Epidermal melanocyte (primary cell): Measurements from ENCODE around the gene RYR1.
"Not testable (repeated sequence)": the region's sequence is repeated elsewhere in the genome, so short reads cannot be mapped to it uniquely, and the experiment has no call there.

Experiments
- DNase-seq: peaks from one replicate; pipeline ENCODE4 v3.0.0; 2011; ENCODE audit warnings: low spot score; ENCODE audit not compliant: insufficient read length

The RYR1 gene

DNA sequence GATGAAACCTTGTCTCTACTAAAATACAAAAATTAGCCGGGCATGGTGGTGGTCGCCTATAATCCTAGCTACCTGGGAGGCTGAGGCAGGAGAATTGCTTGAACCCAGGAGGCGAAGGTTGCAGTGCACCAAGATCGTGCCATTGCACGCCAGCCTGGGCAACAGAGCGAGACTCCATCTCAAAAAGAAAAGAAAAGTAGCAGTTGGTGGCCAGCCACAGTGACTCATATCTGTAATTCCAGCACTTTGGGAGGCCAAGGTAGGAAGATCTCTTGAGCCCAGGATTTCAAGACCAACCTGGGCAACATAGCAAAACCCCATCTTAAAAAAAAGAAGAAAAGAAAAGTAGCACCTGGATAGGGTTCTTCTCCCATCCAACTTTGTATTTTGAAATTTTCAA, 79.7 kb downstream of the RYR1 start:
- DNase-seq = not testable (repeated sequence)

DNA sequence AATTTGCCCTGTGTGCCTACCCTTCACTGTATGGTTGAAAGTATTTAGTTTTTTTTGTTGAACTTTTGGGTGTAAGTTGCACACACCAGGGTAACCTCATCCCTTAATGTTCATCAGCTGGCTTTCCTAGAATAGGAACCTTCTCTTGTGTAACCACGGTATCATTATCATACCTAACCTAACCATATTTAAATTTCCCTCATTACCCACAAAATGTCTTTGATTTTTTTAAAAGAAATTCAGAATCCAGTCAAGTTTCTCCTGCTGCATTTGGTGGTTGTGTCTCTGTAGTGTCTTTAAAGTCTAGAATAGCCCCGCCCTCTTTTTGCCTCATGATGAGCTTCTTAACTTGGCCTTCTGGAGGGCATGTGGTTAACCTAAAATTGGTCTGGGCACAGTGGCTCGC, 80.3 kb downstream of the RYR1 start:
- no peak for DNase-seq

GRCh38 chr19:38514812-38515633, 81.5 kb downstream of the RYR1 start:
- peak; percentile 83 for DNase-seq

GRCh38 chr19:38515896-38516295, 82.4 kb downstream of the RYR1 start:
- no peak for DNase-seq

- DNase-seq = no peak
These were observed 83.3 kb downstream of the RYR1 start for GRCh38 chr19:38516802-38517201.

GRCh38 chr19:38517321-38517720, 83.8 kb downstream of the RYR1 start:
- no peak for DNase-seq

GRCh38 chr19:38517980-38518379, 84.5 kb downstream of the RYR1 start:
- DNase-seq = not testable (repeated sequence)

DNA sequence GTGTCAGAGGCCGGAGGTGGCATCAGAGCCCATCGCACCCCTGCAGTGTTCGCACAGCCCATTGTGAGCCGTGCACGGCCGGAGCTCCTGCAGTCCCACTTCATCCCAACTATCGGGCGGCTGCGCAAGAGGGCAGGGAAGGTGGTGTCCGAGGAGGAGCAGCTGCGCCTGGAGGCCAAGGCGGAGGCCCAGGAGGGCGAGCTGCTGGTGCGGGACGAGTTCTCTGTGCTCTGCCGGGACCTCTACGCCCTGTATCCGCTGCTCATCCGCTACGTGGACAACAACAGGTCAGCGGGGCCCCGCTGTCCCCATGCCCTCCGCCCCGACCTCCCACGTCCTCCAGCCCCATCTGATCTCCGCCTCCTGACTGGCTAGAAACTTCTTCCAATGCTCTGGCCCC, 85.7 kb downstream of the RYR1 start:
- no peak for DNase-seq

- no peak for DNase-seq
These were observed 86.5 kb downstream of the RYR1 start for GRCh38 chr19:38519988-38520387.

GRCh38 chr19:38522915-38523314, 89.4 kb downstream of the RYR1 start:
- DNase-seq = no peak

DNA sequence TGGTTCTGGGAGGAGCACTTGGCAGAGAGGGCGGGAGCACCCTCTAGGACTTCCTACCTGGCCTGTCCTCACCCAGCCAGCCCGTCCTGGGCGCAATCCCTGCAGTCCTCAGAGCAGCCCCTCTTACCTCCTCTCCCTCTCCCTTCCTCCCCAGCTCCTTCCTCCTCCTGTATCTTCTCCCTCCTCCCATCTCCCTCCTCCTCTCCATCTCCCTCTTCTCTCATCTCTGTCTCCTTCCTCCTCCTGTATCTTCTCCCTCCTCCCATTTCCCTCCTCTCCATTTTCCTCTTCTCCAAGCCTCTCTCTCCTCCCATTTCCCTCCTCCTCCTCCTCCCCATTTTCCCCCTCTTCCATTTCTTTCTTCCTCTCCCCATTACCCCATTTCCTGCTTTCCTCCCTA, 89.8 kb downstream of the RYR1 start:
- DNase-seq = no peak

DNA sequence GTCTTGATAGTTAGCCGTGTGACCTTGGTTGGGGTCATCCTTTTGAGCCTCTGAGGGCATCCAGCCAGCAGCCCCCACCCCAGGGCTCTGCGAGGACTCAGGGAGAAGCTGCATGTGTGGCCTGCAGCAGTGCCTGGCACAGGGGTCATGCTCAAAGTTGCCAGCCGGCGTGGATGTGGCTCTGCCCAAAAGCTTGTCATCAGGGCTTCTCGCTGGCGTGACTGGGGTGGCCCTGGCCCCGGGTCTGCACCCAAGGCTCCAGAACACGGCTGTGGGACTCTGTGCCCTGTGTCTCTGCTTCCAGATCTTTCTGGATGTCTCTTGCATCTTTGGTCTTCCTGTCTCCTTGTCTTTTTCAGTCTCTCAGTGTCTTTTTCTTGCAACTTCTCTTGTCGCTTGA, 90.9 kb downstream of the RYR1 start:
- DNase-seq = no peak

DNA sequence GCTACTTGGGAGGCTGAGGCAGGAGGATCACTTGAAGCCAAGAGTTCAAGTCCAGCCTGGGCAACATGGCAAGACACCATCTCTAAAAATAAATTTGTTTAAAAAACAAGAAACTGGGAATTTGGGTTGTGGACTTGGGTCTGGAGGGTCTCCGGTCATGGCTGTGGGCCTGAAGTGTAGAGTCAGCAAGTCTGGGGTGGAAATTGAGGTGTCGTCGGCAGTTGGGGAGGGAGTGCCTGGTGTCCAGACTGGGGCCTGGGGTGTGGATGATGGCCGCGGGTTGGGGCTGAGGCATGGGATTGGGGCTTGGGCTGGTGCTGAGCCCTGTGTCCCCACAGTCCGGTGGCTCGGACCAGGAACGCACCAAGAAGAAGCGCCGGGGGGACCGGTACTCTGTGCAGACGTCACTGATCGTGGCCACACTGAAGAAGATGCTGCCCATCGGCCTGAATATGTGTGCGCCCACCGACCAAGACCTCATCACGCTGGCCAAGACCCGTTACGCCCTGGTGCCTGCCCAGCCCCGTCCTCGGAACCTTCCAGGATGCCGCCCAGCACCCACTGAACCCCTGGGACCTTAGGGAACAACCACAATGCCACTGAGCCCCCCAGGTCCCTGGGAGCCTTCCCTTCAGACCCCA, 91.6 kb downstream of the RYR1 start:
- DNase-seq = no peak

- DNase-seq = no peak
These were observed 92.9 kb downstream of the RYR1 start for GRCh38 chr19:38526430-38526829.

- DNase-seq = no peak
These were observed 94.1 kb downstream of the RYR1 start for GRCh38 chr19:38527466-38528136.

- DNase-seq = no peak
These were observed 94.8 kb downstream of the RYR1 start for GRCh38 chr19:38528213-38528755.

DNA sequence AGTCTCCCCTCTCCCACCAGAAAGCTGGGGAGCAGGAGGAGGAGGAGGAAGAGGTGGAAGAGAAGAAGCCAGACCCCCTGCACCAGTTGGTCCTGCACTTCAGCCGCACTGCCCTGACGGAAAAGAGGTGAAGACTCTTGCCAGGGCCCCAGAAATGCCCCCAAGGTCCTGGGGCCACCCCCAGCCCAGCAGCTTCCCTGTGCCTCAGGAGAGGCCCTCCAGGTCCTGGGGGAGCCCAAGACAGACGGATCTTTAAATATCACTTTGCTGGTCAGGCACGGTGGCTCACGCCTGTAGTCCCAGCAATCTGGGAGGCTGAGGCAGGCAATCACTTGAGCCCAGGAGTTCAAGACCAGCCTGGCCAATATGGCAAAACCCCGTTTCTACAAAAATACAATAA, 95.4 kb downstream of the RYR1 start:
- no peak for DNase-seq

DNA sequence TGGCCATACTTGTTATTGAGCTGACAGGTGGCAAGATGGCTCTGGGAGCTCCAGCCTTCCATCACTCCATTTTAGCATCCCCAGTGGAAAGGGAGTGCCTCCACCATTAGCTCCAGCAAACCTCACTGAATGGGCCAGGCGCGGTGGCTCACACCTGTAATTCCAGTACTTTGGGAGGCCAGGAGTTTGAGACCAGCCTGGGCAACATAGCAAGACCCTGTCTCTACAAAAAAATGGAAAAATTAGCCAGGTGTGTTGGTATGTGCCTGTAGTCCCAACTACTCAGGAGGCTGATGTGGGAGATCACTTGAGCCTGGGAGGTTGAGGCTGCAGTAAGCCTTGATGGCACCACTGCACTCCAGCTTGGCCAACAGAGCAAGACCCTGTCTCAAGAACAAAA, 98.0 kb downstream of the RYR1 start:
- DNase-seq = no peak

GRCh38 chr19:38532939-38533338, 99.4 kb downstream of the RYR1 start:
- DNase-seq = no peak

DNA sequence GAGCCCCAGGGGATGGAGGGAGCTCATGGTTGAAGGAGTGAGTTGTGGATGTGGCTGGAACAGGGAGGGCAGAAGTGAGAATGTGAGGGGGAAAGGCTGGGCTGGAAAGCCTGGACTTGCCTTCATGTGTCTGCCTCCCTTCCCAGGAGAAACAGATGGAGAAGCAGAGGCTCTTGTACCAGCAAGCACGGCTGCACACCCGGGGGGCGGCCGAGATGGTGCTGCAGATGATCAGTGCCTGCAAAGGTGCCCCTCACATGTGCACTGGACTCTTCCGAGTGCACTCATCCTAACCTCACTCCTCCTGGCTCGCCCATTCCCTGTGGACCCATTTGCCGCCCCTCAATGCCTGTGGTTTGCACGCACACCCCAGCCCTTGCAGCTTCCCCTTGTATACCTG, 101.1 kb downstream of the RYR1 start:
- DNase-seq = no peak

DNA sequence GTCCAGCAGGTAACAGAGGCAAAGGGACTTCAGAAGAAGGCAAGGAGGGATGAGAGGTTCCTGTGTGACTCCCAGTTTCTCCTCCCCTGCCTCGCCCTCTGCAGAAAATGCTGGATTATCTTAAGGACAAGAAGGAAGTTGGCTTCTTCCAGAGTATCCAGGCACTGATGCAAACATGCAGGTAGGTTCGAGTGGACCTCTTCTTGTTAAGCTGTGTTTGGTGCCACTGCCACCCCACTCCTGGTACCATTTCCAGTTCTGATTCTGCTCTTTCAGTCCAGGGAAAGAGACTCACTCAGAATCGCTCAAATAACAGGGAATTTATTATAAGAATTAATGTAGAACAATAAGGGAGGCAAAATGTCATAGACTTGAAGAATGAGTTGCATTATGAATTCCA, 101.7 kb downstream of the RYR1 start:
- no peak for DNase-seq
